ENCODE measurements around the gene CZIB. TPM values are rescaled to one million over a fixed set of nuclear protein-coding genes. Genes with fewer than 3 reads are reported as not detected.

The CZIB gene
- total and polyA plus RNA-seq, 2 of the 13 experiments (the other 11 are each of a cell fraction or from before 2014, with no cell fraction given): 49.2 to 67.0 TPM

- peak; percentile 69; the same call in 1 of the 2 replicates for TF ChIP-seq ZNF460 (CRISPR knock-in tag; IDR thresholded peaks at IDR 0.05; ENCODE audit: borderline replicate concordance)
- no peak for TF ChIP-seq RORA (CRISPR knock-in tag; IDR thresholded peaks at IDR 0.05)
- TF ChIP-seq KIAA2018 (CRISPR knock-in tag; IDR thresholded peaks at IDR 0.05; ENCODE audit: borderline replicate concordance): no peak
- TF ChIP-seq TP53 (CRISPR knock-in tag; conservative IDR thresholded peaks at IDR 0.05): 0 out of 2 replicates have a peak, but pooled peaks have one; percentile 79
- TF ChIP-seq, protein P1, sequence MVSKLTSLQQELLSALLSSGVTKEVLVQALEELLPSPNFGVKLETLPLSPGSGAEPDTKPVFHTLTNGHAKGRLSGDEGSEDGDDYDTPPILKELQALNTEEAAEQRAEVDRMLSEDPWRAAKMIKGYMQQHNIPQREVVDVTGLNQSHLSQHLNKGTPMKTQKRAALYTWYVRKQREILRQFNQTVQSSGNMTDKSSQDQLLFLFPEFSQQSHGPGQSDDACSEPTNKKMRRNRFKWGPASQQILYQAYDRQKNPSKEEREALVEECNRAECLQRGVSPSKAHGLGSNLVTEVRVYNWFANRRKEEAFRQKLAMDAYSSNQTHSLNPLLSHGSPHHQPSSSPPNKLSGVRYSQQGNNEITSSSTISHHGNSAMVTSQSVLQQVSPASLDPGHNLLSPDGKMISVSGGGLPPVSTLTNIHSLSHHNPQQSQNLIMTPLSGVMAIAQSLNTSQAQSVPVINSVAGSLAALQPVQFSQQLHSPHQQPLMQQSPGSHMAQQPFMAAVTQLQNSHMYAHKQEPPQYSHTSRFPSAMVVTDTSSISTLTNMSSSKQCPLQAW (CRISPR knock-in tag; IDR thresholded peaks at IDR 0.05): peak; percentile 86; the same call in 1 of the 2 replicates
- TF ChIP-seq LBX2 (CRISPR knock-in tag; IDR thresholded peaks at IDR 0.05; ENCODE audit: borderline replicate concordance): peak; percentile 75; the same call in 1 of the 2 replicates
- TF ChIP-seq ZXDC (CRISPR knock-in tag; IDR thresholded peaks at IDR 0.05): no peak
- peak; percentile 57; the same call in 1 of the 2 replicates for TF ChIP-seq SIN3A (IDR thresholded peaks at IDR 0.05; ENCODE audit: borderline replicate concordance, low read depth, low read length)
- 0 out of 2 replicates have a peak, but pooled peaks have one; percentile 1 for TF ChIP-seq NFYC (CRISPR knock-in tag; IDR thresholded peaks at IDR 0.05)
- TF ChIP-seq, protein P2, sequence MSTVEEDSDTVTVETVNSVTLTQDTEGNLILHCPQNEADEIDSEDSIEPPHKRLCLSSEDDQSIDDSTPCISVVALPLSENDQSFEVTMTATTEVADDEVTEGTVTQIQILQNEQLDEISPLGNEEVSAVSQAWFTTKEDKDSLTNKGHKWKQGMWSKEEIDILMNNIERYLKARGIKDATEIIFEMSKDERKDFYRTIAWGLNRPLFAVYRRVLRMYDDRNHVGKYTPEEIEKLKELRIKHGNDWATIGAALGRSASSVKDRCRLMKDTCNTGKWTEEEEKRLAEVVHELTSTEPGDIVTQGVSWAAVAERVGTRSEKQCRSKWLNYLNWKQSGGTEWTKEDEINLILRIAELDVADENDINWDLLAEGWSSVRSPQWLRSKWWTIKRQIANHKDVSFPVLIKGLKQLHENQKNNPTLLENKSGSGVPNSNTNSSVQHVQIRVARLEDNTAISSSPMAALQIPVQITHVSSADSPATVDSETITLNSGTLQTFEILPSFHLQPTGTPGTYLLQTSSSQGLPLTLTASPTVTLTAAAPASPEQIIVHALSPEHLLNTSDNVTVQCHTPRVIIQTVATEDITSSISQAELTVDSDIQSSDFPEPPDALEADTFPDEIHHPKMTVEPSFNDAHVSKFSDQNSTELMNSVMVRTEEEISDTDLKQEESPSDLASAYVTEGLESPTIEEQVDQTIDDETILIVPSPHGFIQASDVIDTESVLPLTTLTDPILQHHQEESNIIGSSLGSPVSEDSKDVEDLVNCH (CRISPR knock-in tag; IDR thresholded peaks at IDR 0.05): no peak
- peak; percentile 91; the same call in 1 of the 2 replicates for TF ChIP-seq KLF13 (CRISPR knock-in tag; IDR thresholded peaks at IDR 0.05)
These were observed at the start of gene CZIB (continued) for GRCh38 chr1:53220171-53220961.

Data from HepG2 (cell line).